ENCODE results near the gene COMMD3.

Gene COMMD3

GRCh38 chr10:22318772-22319171, 2.6 kb downstream of the COMMD3 start:
- no peaks in the 10 kb centered on the region for H3K9me3 ChIP-seq (ENCODE audit: insufficient read depth, low read depth, low read length)
- H2AFZ ChIP-seq (ENCODE audit: low read length), result no peak overlapping the region
- H3K36me3 ChIP-seq (ENCODE audit: insufficient read depth, low read length), result 0 out of 2 replicates have a peak, but pooled peaks cover 5% of the 10 kb centered on the region
- H3F3A ChIP-seq (ENCODE audit: low read depth), result no peaks in the 10 kb centered on the region
- peaks cover 19% of the 10 kb centered on the region for H4K20me1 ChIP-seq (ENCODE audit: insufficient read depth, low read length, poor library complexity, severe bottlenecking)
- H3K79me2 ChIP-seq (ENCODE audit: insufficient read depth, low read length), result peaks cover 83% of the 10 kb centered on the region
- H3K4me1 ChIP-seq (ENCODE audit: insufficient read depth, low read length, poor library complexity, severe bottlenecking), result peaks cover 15% of the 10 kb centered on the region
- no peaks in the 10 kb centered on the region for H3K9me2 ChIP-seq (replicated peaks; ENCODE audit: low read depth, low read length)
- no peak for TF ChIP-seq EZH2phosphoT487 (IDR thresholded peaks at IDR 0.05; ENCODE audit: borderline replicate concordance)
- no peak for TF ChIP-seq CTCF (conservative IDR thresholded peaks at IDR 0.05; ENCODE audit: low read length)
- H3K27me3 ChIP-seq (ENCODE audit: insufficient read depth, low read length, poor library complexity, severe bottlenecking), result peaks cover 8% of the 10 kb centered on the region
- H3K4me2 ChIP-seq (ENCODE audit: low read depth, low read length, poor library complexity, severe bottlenecking), result peak overlapping the region; percentile 77
- peak overlapping the region; percentile 94 for H3K9ac ChIP-seq (ENCODE audit: low read depth, low read length, poor library complexity, severe bottlenecking)
- peak overlapping the region; percentile 80 for H3K4me3 ChIP-seq (ENCODE audit: low read length, poor library complexity, severe bottlenecking)

- Histone ChIP-seq H3K9me2 (replicated peaks; ENCODE audit: low read depth, low read length) (no peaks in the 10 kb centered on the region), H4K20me1 (ENCODE audit: insufficient read depth, low read length, poor library complexity, severe bottlenecking) (peaks cover 20% of the 10 kb centered on the region), H3K36me3 (ENCODE audit: insufficient read depth, low read length) (0 out of 2 replicates have a peak, but pooled peaks cover 5% of the 10 kb centered on the region), H3F3A (ENCODE audit: low read depth) (no peaks in the 10 kb centered on the region), H2AFZ (ENCODE audit: low read length) (no peak overlapping the region), H3K79me2 (ENCODE audit: insufficient read depth, low read length) (peaks cover 83% of the 10 kb centered on the region), H3K4me1 (ENCODE audit: insufficient read depth, low read length, poor library complexity, severe bottlenecking) (peaks cover 8% of the 10 kb centered on the region), H3K4me2 (ENCODE audit: low read depth, low read length, poor library complexity, severe bottlenecking) (peak overlapping the region; percentile 77), H3K9me3 (ENCODE audit: insufficient read depth, low read depth, low read length) (no peaks in the 10 kb centered on the region), H3K4me3 (ENCODE audit: low read length, poor library complexity, severe bottlenecking) (peak overlapping the region; percentile 80), H3K9ac (ENCODE audit: low read depth, low read length, poor library complexity, severe bottlenecking) (peak overlapping the region; percentile 94), H3K27me3 (ENCODE audit: insufficient read depth, low read length, poor library complexity, severe bottlenecking) (peaks cover 8% of the 10 kb centered on the region)
- TF ChIP-seq CTCF (conservative IDR thresholded peaks at IDR 0.05; ENCODE audit: low read length), result no peak
- no peak for TF ChIP-seq EZH2phosphoT487 (IDR thresholded peaks at IDR 0.05; ENCODE audit: borderline replicate concordance)
Observed at GRCh38 chr10:22319547-22319979, 3.4 kb downstream of the COMMD3 start.

GRCh38 chr10:22319980-22320558, 3.9 kb downstream of the COMMD3 start:
- Histone ChIP-seq H3K36me3 (ENCODE audit: insufficient read depth, low read length) (0 out of 2 replicates have a peak, but pooled peaks cover 5% of the 10 kb centered on the region), H2AFZ (ENCODE audit: low read length) (no peak overlapping the region), H3K9ac (ENCODE audit: low read depth, low read length, poor library complexity, severe bottlenecking) (peak overlapping the region; percentile 94), H3K9me3 (ENCODE audit: insufficient read depth, low read depth, low read length) (no peaks in the 10 kb centered on the region), H3F3A (ENCODE audit: low read depth) (no peaks in the 10 kb centered on the region), H3K79me2 (ENCODE audit: insufficient read depth, low read length) (peaks cover 83% of the 10 kb centered on the region), H3K4me3 (ENCODE audit: low read length, poor library complexity, severe bottlenecking) (peak overlapping the region; percentile 80), H3K4me1 (ENCODE audit: insufficient read depth, low read length, poor library complexity, severe bottlenecking) (peaks cover 7% of the 10 kb centered on the region), H3K4me2 (ENCODE audit: low read depth, low read length, poor library complexity, severe bottlenecking) (peak overlapping the region; percentile 77), H4K20me1 (ENCODE audit: insufficient read depth, low read length, poor library complexity, severe bottlenecking) (peaks cover 20% of the 10 kb centered on the region), H3K9me2 (replicated peaks; ENCODE audit: low read depth, low read length) (no peaks in the 10 kb centered on the region), H3K27me3 (ENCODE audit: insufficient read depth, low read length, poor library complexity, severe bottlenecking) (peaks cover 8% of the 10 kb centered on the region)
- TF ChIP-seq CTCF (conservative IDR thresholded peaks at IDR 0.05; ENCODE audit: low read length), result no peak
- TF ChIP-seq EZH2phosphoT487 (IDR thresholded peaks at IDR 0.05; ENCODE audit: borderline replicate concordance), result no peak

All from Loucy (cell line).